ENCODE results near the gene PRSS53.

Gene PRSS53

DNA sequence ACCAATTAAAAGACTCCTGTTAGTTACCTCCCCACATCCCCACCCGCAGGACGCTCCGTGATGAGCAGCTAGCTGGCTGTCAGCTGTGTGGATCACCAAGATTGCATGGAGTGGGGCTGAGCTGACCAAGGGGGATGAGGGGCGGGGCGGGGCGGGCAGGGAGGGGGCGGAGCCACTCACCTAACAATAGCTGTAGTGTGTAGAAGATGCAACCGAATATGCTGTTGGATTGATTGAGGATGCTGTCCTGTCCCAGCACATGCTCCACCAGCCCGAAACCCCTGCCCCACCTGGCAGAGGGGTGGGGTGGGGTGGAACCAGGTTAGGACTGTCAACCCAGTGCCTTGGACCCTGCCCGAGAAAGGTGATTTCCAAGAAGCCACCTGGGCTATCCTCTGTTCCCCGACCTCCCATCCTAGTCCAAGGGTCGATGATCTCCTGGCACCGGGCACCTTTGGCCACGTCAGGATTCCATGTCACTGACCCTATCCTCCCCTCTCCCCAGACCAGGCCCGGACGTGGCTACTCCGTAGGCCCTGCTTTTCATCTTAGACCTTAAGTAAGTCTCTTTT, 4.5 kb upstream of the PRSS53 start:
- DNase-seq = no peak

DNA sequence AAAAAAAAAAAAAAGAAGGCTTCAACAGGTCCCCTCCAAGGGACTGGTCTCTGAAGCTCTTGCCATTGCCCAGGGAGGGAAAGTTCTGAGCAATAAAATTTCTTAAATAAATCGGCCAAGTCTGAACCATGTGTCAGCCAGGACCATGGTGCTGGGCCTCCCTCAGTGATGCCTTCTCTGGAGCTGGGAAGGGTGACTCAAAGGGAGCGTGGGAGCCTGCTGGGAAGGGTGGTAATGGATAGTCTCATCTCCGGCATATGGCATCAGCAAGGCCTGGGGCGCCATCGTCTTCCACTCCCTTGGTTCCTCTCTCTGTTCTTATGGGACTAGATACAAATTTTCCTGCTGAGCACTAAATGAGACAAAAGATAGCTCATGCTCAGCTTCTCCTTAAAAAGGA, 3.6 kb upstream of the PRSS53 start:
- DNase-seq = no peak

DNA sequence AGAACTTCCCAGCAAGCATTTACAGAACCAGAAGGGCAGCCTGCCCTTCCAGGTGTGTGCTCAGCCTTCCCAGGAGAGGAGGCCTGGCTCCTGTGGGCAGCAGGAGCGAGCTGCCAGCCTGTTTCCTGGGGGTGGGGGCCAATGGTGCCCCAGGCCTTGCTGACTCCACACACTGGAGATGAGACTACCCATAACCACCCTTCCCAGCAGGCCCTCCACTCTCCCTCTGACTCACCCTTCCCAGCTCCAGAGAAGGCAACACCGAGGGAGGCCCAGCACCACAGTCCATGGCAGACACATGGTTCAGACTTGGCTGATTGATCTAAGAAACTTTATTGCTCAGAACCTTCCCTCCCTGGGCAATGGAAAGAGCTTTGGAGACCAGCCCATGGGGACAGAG, 1.8 kb upstream of the PRSS53 start:
- DNase-seq = no peak

DNA sequence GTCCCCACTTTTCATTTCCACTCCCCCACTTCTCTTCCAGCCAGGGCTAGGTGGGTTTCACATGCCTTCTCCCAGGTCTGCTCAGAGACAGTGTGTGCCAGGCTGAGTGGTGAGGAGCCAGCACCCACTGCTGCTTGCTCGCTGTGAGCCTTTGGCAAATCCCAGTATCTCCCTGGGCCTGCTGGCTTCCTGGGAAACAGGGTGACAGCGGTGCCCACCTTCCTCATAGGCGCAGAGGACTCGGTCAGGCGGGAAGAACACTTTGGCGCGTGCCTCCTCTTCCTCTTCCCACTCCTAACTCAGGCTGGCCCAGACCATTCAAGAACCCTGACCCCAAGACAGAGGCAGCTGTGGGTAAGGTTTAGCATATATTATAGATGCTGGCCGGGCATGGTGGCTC, 456 bp upstream of the PRSS53 start:
- no peak for DNase-seq

DNA sequence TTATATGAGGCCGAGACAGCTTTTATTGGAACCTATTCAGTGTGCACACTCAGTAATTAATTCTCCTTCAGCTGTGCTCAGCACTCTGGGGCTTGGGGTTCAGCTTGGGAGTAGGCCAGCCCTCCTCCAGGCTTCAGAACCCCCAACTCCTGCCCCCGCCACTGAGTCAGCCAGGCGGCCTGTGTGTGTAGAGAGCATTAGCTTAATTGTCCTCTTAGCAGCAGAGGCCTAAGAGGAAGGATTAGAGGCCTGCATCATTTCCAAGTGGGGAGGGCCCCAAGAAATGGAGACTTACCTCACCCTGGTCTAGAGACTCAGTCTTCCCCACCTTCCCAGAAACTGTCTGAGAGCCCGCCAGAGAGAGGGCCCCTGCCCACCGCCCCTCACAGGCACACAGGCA, 772 bp downstream of the PRSS53 start:
- DNase-seq = no peak

DNA sequence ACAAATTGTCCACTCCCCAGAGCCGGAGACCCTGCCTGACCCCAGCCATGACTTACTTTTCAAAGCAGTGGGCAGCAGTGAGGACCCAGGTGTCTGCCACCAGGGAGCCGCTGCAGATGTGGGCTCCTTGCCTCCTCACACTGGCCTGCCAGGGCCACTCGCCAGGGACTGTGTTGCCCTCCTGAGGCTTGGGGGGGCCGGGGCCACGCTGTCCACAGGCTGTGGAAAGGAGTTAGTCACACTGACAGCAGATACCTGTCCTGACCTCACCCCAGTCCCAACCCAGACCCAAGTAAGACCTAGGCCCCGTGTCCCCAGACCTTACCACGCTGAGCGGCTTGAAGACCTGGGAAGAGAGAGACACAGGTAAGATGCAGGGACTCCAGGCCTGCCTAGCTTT, 1.3 kb downstream of the PRSS53 start:
- no peak for DNase-seq

DNA sequence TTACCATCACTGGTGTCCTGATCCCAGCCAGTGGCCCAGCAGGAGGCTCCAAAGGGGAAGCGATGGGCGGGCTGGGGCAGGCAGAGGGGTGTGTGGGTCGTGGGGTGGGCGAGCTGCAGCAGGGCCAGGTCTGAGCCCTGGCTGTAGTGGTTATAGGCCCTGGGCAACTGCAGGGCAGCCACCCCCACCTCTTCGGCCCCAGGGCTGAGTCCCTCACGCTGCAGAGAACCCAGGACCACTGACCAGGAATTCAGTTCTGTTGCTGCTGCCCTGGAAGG, 2.2 kb downstream of the PRSS53 start:
- no peak for DNase-seq

DNA sequence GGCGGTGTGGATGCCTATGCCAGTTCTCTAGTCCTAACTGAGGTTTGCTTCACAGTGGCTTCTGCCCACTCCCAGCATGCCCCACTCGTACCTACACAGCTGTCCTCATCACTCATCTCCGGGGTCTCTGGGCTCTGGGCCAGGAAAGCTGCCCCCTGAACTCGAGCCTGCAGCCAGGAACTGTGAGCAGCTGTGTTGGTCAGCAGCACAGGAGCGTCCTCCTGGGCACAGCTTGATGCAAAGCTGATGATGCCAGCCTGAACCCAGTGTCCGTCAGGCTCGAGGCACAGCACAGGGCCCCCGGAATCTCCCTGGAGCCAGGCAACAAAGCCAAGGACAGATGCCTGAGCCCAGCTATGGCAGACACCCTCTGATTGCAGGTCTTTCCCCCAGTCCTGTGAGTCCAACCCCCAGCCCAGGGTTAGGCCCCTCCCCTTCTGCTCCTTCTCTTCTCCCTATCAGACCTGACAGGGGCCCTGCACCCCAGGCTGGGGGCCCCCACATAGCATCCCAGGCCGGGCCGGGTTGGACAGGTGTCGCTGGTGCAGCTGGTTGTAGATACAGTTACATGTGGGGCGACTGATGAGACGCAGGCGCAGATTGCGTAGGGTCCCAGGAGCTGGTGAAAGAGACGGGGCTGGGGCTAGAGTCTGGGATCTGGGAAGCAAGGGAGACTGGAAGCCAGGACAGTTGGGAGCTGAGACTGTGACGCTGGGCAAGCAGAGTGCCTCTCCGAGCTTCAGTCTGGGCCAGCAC, 2.7 kb downstream of the PRSS53 start:
- DNase-seq = no peak

DNA sequence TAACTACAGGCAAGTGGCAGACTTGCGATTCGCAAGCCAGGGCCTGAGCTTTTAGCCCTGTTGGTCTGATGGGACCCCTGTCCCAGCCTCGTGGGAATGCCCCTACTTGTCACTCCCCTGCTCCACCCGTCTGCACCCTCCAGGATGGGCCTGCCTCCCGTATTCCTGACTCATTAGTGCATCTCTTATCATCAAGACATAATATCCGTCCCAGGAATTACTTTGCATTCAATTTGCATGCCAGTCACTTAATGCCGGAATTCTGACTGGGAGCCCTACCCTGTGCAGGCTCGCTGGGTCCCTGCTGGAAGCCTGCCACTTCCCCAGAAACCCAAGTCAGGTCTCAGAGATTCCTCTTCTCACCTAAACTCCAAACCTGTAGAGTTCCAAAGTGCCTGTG, 3.3 kb downstream of the PRSS53 start:
- no peak for DNase-seq

DNA sequence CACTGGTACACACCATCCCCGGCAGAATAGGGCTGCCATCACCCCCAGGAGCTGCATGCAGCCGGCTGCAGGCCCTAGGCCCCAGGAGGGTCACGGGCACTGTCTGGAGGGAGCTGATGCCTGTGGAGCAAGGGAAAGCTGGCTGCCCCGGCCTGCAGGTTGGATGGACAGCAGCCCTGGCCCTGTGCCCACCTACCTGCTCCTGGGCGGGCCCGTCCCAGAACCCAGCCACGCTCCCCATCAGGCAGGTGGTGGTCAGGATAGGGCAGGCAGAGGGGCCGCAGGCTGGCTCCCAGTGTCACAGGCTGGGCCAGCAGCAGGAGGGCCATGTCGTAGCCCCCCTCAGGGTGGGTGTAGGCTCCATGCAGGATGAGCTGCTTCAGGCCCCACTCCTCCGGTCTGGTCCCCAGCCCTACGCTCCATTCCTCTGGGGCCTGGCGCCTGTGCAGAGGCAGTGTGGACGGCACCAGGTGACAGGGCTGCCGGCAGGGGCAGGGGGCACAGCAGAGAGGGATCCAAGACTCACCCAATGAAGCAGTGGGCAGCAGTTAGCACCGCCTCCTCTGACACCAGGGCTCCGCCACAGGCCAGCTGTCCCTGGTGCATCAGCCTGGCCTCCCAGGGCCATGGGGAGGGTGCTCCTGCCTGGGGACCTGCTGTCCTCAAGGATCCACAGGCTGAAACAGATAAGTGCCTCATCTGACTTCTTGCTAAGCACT, 4.0 kb downstream of the PRSS53 start:
- DNase-seq = no peak

DNA sequence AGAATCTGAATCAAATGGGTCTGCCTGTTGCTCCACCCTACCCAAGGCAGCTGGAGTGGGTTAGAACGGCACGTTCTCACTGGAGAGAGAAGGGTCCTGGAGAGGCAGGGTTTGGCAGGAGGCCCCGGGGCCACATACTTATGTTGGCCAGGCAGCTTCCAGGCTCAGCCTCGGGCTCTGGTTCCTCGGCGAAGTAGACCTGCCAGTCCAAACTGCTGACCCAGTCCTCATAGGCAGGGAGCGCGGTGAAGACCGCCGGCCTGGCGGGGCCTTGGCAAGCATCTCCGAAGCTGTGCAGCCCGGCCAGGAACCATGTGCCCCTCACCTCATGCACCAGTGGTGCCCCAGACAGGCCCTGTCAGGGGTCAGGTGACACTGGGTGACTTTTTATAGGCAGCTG, 4.8 kb downstream of the PRSS53 start:
- DNase-seq = no peak

DNA sequence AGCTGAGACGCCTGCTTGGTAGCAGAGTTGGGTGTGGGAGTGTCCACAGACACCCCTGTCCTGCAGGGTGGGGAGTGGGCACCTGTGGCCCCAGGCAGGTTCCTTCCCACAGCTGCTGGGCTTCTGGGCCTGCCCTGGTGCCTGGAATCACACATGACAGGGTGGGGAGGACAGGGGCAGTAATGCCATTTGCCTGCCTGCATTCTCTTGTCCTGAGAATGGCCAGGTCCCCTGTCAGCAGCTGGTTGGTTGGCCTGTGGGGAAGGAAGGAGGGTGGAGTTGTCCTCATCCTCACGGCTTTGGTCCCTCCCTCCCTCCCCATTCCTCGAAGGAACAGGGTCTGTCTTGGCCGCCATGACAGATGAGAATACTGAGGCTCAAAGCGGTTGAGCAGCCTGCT, 5.2 kb downstream of the PRSS53 start:
- DNase-seq = no peak

DNA sequence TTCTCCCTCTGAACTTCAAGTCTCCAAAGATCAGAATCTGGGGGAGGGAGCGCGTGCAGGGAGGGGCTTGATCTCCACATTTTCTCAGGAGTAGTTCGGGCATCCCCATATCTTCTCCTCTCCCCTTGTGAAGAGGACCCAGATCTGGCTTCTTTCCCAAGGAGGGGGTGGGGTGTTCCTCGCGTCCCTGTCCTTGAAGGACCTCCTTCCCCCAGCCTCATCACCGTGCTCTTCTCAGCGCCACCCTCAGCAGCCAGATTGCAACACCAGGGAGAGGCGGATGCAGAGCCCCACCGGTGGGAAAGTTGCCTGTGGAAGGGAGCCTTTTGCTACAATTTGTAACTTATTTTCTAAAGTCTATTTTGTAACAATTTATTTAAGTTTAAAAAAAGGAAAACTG, 5.7 kb downstream of the PRSS53 start:
- no peak for DNase-seq

DNA sequence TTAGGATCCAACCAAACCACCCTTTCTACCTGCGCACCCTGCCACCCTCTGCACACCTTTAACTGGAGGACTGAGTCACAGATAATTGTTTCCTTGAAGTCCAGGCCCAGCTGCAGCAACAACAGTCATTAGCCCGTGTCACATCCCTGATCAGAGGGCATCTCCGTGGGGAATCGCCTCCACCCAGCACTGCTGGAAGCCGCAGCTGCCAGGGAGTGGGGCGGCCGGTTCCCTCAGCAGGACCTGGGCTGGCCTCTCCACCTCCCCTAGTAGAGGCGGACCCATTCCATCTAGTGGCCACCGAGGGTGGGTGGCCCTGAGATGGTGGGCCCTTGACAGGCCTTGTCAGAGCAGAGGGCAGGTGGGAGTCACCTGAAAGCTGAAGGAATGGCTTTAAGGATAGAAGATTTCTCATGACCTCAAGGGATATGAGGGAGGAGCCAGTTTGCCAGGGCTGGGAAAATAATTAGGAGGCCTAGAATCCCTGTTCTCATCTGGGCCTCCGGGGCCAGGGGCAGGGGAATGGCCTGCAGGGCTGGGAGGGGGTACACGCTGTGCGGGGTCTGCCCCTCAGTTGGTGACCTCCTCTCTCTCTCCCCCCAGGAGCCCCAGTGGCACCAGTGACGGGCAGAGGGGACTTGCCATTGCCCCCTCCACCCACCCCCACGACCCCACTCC, 6.2 kb downstream of the PRSS53 start:
- DNase-seq = no peak

DNA sequence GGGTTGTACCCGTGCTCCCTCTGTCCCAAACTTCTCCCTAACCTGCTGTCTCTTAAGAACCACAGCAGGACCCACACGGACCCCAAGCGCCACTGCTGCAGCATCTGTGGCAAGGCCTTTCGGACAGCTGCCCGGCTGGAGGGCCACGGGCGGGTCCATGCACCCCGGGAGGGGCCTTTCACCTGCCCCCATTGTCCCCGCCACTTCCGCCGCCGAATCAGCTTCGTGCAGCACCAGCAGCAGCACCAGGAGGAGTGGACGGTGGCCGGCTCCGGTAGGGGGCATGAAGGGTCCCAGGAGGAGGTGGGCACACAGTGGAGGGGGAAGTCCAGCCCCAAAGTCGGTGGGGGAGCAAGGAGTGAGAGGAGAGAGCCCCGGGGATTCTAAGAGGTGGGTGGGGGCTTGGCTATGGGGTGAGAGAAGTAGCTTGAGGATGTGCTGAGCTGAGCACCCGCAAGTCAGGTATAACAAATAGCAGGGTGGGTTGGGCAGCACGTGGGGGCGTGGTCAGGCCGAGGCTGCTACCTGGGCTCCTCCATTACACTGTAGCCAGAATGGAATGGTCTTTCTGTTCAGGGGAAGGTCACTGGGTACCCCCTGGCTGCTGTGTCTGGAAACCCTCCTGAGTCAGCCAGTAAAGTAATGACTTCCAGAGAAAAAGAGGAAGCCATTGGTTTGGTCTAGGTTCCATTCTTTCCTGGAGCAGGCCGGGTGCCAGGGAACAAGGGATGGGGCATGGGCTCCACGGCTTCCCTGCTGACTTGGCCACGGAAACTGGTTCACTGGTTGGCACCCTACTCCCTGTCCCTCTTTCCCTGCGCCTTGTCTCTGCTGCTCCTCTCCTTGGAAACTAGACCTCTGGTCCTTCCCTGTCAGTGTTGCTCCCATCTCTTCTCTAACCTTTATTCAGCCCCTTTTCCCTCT, 7.1 kb downstream of the PRSS53 start:
- no peak for DNase-seq

DNA sequence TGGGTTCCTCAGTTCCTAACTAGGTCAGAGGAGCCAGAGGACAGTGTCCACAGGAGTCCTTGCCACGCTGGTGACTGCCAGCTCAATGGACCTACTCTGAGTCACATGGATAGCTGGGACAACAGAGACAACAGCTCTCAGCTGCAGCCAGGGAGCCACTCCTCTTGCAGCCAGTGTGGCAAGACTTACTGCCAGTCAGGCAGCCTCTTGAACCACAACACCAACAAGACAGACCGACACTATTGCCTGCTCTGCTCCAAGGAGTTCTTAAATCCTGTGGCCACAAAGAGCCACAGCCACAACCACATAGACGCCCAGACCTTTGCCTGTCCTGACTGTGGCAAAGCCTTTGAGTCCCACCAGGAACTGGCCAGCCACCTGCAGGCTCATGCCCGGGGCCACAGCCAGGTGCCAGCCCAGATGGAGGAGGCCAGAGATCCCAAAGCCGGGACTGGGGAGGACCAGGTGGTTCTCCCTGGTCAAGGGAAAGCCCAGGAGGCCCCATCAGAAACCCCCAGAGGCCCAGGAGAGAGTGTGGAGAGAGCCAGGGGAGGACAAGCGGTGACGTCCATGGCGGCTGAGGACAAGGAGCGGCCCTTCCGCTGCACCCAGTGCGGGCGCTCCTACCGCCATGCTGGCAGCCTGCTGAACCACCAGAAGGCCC, 7.9 kb downstream of the PRSS53 start:
- DNase-seq = no peak

DNA sequence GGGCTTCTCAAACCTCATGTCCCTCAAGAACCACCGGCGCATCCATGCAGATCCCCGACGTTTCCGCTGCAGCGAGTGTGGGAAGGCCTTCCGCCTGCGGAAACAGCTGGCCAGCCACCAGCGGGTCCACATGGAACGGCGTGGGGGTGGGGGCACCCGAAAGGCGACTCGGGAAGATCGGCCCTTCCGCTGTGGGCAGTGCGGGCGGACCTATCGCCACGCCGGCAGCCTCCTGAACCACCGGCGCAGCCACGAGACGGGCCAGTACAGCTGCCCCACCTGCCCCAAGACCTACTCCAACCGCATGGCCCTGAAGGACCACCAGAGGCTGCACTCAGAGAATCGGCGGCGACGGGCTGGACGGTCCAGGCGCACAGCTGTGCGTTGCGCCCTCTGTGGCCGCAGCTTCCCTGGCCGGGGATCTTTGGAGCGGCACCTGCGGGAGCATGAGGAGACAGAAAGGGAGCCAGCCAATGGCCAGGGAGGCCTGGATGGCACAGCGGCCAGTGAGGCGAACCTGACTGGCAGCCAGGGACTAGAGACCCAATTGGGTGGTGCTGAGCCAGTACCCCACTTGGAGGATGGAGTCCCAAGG, 8.6 kb downstream of the PRSS53 start:
- no peak for DNase-seq

DNA sequence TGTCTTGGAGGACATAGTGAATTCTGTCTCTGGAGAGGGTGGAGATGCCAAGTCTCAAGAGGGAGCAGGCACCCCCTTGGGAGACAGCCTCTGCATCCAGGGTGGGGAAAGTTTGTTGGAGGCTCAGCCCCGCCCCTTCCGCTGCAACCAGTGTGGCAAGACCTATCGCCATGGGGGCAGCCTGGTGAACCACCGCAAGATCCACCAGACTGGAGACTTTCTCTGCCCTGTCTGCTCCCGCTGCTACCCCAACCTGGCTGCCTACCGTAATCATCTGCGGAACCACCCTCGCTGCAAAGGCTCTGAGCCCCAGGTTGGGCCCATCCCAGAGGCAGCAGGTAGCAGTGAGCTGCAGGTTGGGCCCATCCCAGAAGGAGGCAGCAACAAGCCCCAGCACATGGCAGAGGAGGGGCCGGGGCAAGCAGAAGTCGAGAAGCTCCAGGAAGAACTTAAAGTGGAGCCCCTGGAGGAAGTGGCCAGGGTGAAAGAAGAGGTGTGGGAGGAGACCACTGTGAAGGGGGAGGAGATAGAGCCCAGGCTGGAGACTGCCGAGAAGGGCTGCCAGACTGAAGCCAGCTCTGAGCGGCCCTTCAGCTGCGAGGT, 9.3 kb downstream of the PRSS53 start:
- no peak for DNase-seq

DNA sequence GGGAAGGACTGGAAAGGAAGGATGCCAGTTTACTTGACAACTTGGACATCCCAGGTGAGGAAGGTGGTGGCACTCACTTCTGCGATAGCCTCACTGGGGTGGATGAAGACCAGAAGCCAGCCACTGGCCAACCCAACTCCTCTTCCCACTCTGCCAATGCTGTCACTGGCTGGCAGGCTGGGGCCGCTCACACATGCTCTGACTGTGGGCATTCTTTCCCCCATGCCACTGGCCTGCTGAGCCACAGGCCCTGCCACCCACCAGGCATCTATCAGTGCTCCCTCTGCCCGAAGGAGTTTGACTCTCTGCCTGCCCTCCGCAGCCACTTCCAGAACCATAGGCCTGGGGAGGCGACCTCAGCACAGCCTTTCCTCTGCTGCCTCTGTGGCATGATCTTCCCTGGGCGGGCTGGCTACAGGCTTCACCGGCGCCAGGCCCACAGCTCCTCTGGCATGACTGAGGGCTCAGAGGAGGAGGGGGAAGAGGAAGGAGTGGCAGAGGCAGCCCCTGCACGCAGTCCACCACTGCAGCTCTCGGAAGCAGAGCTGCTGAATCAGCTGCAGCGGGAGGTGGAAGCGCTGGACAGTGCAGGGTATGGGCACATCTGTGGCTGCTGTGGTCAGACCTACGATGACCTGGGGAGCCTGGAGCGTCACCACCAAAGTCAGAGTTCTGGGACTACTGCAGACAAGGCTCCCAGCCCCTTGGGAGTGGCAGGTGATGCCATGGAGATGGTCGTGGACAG, 10.0 kb downstream of the PRSS53 start:
- DNase-seq = no peak

DNA sequence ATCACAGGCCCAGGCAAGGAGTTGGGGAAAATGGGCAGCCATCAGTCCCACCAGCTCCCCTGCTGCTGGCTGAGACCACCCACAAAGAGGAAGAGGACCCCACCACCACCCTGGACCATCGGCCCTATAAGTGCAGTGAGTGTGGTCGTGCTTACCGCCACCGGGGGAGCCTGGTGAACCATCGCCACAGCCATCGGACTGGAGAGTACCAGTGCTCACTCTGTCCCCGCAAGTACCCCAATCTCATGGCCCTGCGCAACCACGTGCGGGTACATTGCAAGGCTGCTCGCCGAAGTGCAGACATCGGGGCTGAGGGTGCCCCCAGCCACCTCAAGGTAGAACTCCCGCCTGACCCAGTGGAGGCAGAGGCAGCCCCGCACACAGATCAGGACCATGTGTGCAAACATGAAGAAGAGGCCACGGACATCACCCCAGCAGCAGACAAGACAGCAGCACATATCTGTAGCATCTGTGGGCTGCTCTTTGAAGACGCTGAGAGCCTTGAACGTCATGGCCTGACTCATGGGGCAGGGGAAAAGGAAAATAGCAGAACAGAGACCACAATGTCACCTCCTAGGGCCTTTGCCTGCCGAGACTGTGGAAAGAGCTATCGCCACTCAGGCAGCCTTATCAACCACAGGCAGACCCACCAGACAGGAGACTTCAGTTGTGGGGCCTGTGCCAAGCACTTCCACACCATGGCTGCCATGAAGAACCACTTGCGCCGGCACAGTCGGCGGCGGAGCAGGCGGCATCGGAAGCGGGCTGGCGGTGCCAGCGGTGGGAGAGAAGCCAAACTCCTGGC, 10.9 kb downstream of the PRSS53 start:
- no peak for DNase-seq
